ENCODE data around the gene STAU1.

STAU1 gene, protein sequence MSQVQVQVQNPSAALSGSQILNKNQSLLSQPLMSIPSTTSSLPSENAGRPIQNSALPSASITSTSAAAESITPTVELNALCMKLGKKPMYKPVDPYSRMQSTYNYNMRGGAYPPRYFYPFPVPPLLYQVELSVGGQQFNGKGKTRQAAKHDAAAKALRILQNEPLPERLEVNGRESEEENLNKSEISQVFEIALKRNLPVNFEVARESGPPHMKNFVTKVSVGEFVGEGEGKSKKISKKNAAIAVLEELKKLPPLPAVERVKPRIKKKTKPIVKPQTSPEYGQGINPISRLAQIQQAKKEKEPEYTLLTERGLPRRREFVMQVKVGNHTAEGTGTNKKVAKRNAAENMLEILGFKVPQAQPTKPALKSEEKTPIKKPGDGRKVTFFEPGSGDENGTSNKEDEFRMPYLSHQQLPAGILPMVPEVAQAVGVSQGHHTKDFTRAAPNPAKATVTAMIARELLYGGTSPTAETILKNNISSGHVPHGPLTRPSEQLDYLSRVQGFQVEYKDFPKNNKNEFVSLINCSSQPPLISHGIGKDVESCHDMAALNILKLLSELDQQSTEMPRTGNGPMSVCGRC

DNA sequence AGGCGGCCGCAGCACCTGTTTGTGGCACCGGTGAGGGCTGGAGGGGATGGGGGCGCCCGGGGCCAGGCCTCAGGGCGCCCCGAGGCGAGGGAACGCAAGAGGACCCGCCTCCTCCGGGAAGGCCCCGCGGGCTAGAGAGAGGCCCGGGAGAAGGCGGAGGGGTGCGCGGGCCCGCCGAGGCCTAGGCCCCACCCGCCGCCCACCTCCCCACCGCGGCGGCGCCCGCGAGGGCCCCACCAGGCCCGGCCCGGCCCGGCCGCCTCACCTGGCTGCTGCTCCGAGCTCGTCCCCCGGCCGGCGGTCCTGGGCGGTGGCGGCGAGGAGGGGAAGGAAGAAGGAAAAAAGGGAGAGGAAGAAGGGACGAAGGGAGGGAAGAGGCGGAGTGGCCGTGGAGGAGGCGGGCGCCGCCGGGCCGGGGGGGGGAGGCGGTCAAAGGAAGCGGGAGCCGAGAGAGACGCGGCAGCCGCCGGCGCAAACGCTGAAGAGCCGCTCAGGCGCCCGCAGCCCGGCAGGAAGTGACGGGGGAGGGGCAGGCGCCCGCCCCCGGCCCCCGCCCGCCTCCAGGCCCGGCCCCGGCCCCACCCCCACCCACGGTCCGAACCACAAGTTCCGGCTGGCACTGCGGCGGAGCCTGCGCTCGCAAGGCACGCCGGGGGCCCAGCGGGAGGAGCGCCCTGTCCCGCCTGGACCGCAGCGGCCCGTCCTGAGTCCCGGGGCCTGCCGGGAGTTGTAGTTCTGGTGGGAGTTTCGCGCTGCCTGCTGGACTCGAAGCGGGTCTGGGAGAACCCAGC, at the start of gene STAU1:
STAU1 (minus strand) TSS at position 484 of the 791 bp plus-strand sequence. CDS start 22,133 bp downstream, outside the sequence.
- no peaks in the 10 kb centered on the region for H3K9me3 ChIP-seq (ENCODE audit: low read depth, low read length)
- TF ChIP-seq EZH2 (IDR thresholded peaks at IDR 0.05) (no peak), POLR2AphosphoS5 (IDR thresholded peaks at IDR 0.05; ENCODE audit: borderline replicate concordance, low read depth, low read length) (peak; percentile 83)
- DNase-seq (ENCODE audit: low read depth, low spot score) = peak; percentile 69
- H3K27ac ChIP-seq = peak within 1 kb of the TSS; percentile 76
- peak within 1 kb of the TSS; percentile 87 for H3K9ac ChIP-seq (ENCODE audit: insufficient read length)
- H3K36me3 ChIP-seq (ENCODE audit: insufficient read depth, low read length) = peaks cover 11% of the 10 kb centered on the region; the same call in 1 of the 2 replicates
- H3K4me3 ChIP-seq = peak within 1 kb of the TSS; percentile 95

DNA sequence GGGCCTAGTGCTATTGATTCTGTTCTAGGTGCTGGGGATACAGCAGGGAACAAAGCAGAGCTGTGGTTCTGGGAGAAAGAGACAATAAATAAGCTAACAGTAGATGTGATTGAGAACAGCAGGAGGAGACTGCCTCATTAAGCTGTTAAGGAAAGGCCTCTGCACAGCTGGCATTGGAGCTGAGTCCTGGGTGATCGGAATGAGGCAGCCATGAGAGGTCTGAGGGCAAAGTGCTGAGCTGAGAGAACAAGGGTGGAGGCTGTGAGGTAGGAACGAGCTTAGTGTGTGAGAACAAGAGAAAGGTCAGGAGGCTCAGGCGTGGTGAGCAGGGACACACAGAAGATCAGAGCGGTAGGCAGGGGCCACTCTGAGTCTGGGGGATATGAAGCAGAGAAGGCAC, 49.4 kb upstream of the STAU1 start:
- H3K4me3 ChIP-seq = no peak overlapping the region
- no peaks in the 10 kb centered on the region for H3K9me3 ChIP-seq (ENCODE audit: low read depth, low read length)
- TF ChIP-seq FOXP2 (optimal IDR thresholded peaks at IDR 0.05; ENCODE audit: control extremely low read depth, extremely low read length, insufficient read depth) (no peak), EZH2 (IDR thresholded peaks at IDR 0.05) (no peak), POLR2AphosphoS5 (IDR thresholded peaks at IDR 0.05; ENCODE audit: borderline replicate concordance, low read depth, low read length) (no peak)
- peaks cover 70% of the 10 kb centered on the region for H3K36me3 ChIP-seq (ENCODE audit: insufficient read depth, low read length)
- H3K9ac ChIP-seq (ENCODE audit: insufficient read length) = no peak overlapping the region
- H3K27ac ChIP-seq = no peak overlapping the region
- DNase-seq (ENCODE audit: low read depth, low spot score) = no peak

DNA sequence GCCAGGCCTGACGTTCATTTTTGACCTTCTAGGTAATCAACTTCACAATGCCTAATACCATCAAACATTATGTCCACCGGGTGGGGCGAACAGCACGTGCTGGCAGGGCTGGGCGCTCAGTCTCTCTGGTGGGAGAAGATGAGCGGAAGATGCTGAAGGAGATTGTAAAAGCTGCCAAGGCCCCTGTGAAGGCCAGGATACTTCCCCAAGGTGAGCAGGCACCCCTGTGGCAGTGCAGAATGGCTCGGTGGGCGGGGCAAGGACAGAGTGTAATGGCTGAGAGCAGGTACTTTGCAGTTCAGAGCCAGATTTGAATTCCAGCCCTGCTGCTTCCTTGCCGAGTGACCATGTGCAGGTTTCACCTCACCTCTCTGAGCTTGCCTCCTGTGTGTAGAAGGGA, 48.2 kb upstream of the STAU1 start:
- TF ChIP-seq FOXP2 (optimal IDR thresholded peaks at IDR 0.05; ENCODE audit: control extremely low read depth, extremely low read length, insufficient read depth) (no peak), EZH2 (IDR thresholded peaks at IDR 0.05) (no peak), POLR2AphosphoS5 (IDR thresholded peaks at IDR 0.05; ENCODE audit: borderline replicate concordance, low read depth, low read length) (no peak)
- no peak for DNase-seq (ENCODE audit: low read depth, low spot score)
- Histone ChIP-seq H3K36me3 (ENCODE audit: insufficient read depth, low read length) (peaks cover 69% of the 10 kb centered on the region), H3K27ac (no peak overlapping the region), H3K4me3 (no peak overlapping the region), H3K9ac (ENCODE audit: insufficient read length) (no peak overlapping the region), H3K9me3 (ENCODE audit: low read depth, low read length) (no peaks in the 10 kb centered on the region)

DNA sequence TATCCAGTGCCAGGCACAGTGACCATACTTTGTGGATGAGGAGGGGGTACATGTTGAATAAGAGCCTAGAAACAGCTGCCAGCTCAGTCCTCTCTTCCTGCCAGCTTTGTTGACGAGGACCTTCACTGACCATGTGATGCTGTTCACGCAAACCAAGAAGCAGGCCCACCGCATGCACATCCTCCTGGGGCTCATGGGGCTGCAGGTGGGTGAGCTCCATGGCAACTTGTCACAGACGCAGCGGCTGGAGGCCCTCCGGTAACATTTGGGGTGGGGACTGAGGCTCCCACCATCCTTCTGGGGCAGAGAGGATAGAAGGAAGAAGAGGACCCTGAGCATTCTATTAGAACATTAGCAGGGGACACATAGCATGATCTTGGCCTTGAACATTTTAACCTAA, 46.7 kb upstream of the STAU1 start:
- Histone ChIP-seq H3K9me3 (ENCODE audit: low read depth, low read length) (no peaks in the 10 kb centered on the region), H3K9ac (ENCODE audit: insufficient read length) (no peak overlapping the region), H3K27ac (no peak overlapping the region), H3K36me3 (ENCODE audit: insufficient read depth, low read length) (peaks cover 75% of the 10 kb centered on the region), H3K4me3 (no peak overlapping the region)
- no peak for TF ChIP-seq EZH2 (IDR thresholded peaks at IDR 0.05)
- no peak for TF ChIP-seq FOXP2 (optimal IDR thresholded peaks at IDR 0.05; ENCODE audit: control extremely low read depth, extremely low read length, insufficient read depth)
- TF ChIP-seq POLR2AphosphoS5 (IDR thresholded peaks at IDR 0.05; ENCODE audit: borderline replicate concordance, low read depth, low read length) = no peak
- no peak for DNase-seq (ENCODE audit: low read depth, low spot score)

DNA sequence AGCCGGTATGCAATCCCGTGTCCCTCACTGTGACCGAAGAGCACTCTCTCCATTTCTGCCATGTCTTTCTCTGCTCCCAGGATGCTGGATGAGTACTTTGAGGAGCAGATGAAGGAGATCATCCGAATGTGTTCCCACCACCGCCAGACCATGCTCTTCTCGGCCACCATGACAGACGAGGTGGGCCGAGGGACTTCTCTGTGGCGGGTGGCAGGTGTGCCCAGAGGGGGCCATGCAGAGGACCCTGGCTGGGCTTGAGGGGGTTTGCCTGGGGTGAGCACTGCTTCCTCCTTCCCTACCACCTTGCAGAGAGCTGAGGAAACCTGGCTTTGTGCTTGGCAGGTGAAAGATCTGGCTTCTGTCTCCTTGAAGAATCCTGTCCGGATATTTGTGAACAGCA, 45.1 kb upstream of the STAU1 start:
- no peak overlapping the region for H3K27ac ChIP-seq
- H3K9ac ChIP-seq (ENCODE audit: insufficient read length) = no peak overlapping the region
- H3K4me3 ChIP-seq = no peak overlapping the region
- TF ChIP-seq EZH2 (IDR thresholded peaks at IDR 0.05) (no peak), FOXP2 (optimal IDR thresholded peaks at IDR 0.05; ENCODE audit: control extremely low read depth, extremely low read length, insufficient read depth) (no peak), POLR2AphosphoS5 (IDR thresholded peaks at IDR 0.05; ENCODE audit: borderline replicate concordance, low read depth, low read length) (no peak)
- H3K36me3 ChIP-seq (ENCODE audit: insufficient read depth, low read length) = peaks cover 76% of the 10 kb centered on the region
- DNase-seq (ENCODE audit: low read depth, low spot score) = no peak
- no peaks in the 10 kb centered on the region for H3K9me3 ChIP-seq (ENCODE audit: low read depth, low read length)

- Histone ChIP-seq H3K9me3 (ENCODE audit: low read depth, low read length) (no peaks in the 10 kb centered on the region), H3K36me3 (ENCODE audit: insufficient read depth, low read length) (peaks cover 77% of the 10 kb centered on the region), H3K9ac (ENCODE audit: insufficient read length) (no peak overlapping the region), H3K4me3 (no peak overlapping the region), H3K27ac (no peak overlapping the region)
- no peak for TF ChIP-seq FOXP2 (optimal IDR thresholded peaks at IDR 0.05; ENCODE audit: control extremely low read depth, extremely low read length, insufficient read depth)
- TF ChIP-seq EZH2 (IDR thresholded peaks at IDR 0.05) = no peak
- no peak for TF ChIP-seq POLR2AphosphoS5 (IDR thresholded peaks at IDR 0.05; ENCODE audit: borderline replicate concordance, low read depth, low read length)
- DNase-seq (ENCODE audit: low read depth, low spot score) = no peak
Observed at GRCh38 chr20:49231471-49231870, 43.3 kb upstream of the STAU1 start.

GRCh38 chr20:49230561-49231133, 42.5 kb upstream of the STAU1 start:
- Histone ChIP-seq H3K4me3 (no peak overlapping the region), H3K9ac (ENCODE audit: insufficient read length) (no peak overlapping the region)
- DNase-seq (ENCODE audit: low read depth, low spot score) = no peak

GRCh38 chr20:49230021-49230420, 41.9 kb upstream of the STAU1 start:
- H3K9ac ChIP-seq (ENCODE audit: insufficient read length) = no peak overlapping the region
- no peaks in the 10 kb centered on the region for H3K9me3 ChIP-seq (ENCODE audit: low read depth, low read length)
- TF ChIP-seq EZH2 (IDR thresholded peaks at IDR 0.05) (no peak), POLR2AphosphoS5 (IDR thresholded peaks at IDR 0.05; ENCODE audit: borderline replicate concordance, low read depth, low read length) (no peak), FOXP2 (optimal IDR thresholded peaks at IDR 0.05; ENCODE audit: control extremely low read depth, extremely low read length, insufficient read depth) (no peak)
- peaks cover 80% of the 10 kb centered on the region for H3K36me3 ChIP-seq (ENCODE audit: insufficient read depth, low read length)
- no peak overlapping the region for H3K27ac ChIP-seq
- DNase-seq (ENCODE audit: low read depth, low spot score) = no peak
- no peak overlapping the region for H3K4me3 ChIP-seq

More at GRCh38 chr20:49230561-49231133, 42.5 kb upstream of the STAU1 start:
- Histone ChIP-seq H3K9me3 (ENCODE audit: low read depth, low read length) (no peaks in the 10 kb centered on the region), H3K27ac (no peak overlapping the region), H3K36me3 (ENCODE audit: insufficient read depth, low read length) (peaks cover 80% of the 10 kb centered on the region)
- TF ChIP-seq POLR2AphosphoS5 (IDR thresholded peaks at IDR 0.05; ENCODE audit: borderline replicate concordance, low read depth, low read length) = no peak
- TF ChIP-seq EZH2 (IDR thresholded peaks at IDR 0.05) = no peak
- TF ChIP-seq FOXP2 (optimal IDR thresholded peaks at IDR 0.05; ENCODE audit: control extremely low read depth, extremely low read length, insufficient read depth) = no peak
